Endothelial cell of umbilical vein (primary cell): ENCODE data around the gene USB1. TPM values are rescaled to one million over a fixed set of nuclear protein-coding genes. Genes with fewer than 3 reads are reported as not detected.

ENCODE experiments used
- BruUV-seq: library from RNA; stranded (reverse); fragments of 400-500 nt; replicated peaks from 2 replicates; lab custom pipeline; 2021; lab: Mats Ljungman, UMichigan
- CTCF ChIA-PET: fragments of 300-600, 350-600 bp; sonication (Branson Sonifier 250); formaldehyde crosslinking; loops from one replicate; lab custom pipeline; 2021; ENCODE audit warnings: antibody characterized with exemption, inconsistent platforms; lab: Charles Lee
- POLR2A ChIA-PET: fragments of 300-600, 350-600 bp; sonication (Branson Sonifier 250); formaldehyde crosslinking; loops from one replicate; lab custom pipeline; 2021; ENCODE audit warnings: antibody characterized with exemption, inconsistent platforms; lab: Charles Lee
- DNase-seq: peaks from one replicate; pipeline ENCODE4 v3.0.0-alpha.2; 2011; ENCODE audit warnings: low read depth, low spot score
- FAIRE-seq: peaks from 2 replicates; lab custom pipeline; 2011; peaks lifted over from hg19 to GRCh38; lab: Jason Lieb, UNC
- H2AFZ ChIP-seq: 2 replicates; pipeline ENCODE4 v1.6.0; 2012; ENCODE audit warnings: low read depth, low read length, control low read depth, inconsistent platforms
- H3K27ac ChIP-seq: 2 replicates; pipeline ENCODE4 v1.5.1; 2011; ENCODE audit warnings: low read depth, mild to moderate bottlenecking, control low read depth, low read length, moderate library complexity; ENCODE audit not compliant: insufficient read depth
- H3K27me3 ChIP-seq, 2 experiments: 2 replicates each; pipeline versions ENCODE4 v1.6.0 to v1.6.1; 2011; ENCODE audit warnings: low read length in 2 of 2, mixed read lengths in 1 of 2; ENCODE audit not compliant: control insufficient read depth in 2 of 2, insufficient read depth in 2 of 2
- H3K36me3 ChIP-seq, 2 experiments: 2 replicates in 1 of 2; 3 replicates in 1 of 2; pipeline ENCODE4 v1.5.1; 2011; ENCODE audit warnings: low read length in 2 of 2, mild to moderate bottlenecking in 1 of 2, moderate library complexity in 1 of 2; ENCODE audit not compliant: control insufficient read depth in 2 of 2, insufficient read depth in 2 of 2; ENCODE audit errors: extremely low read depth in 1 of 2
- H3K4me1 ChIP-seq: 3 replicates; pipeline ENCODE4 v1.5.1; 2011; ENCODE audit warnings: mild to moderate bottlenecking, low read length; ENCODE audit not compliant: control insufficient read depth, insufficient read depth; ENCODE audit errors: extremely low read depth
- H3K4me2 ChIP-seq: 2 replicates; pipeline ENCODE4 v1.6.1; 2011; ENCODE audit warnings: low read length, control low read depth, mixed read lengths; ENCODE audit not compliant: insufficient read depth
- H3K4me3 ChIP-seq, 3 experiments: fragments of 200-600 bp in 1 of 3; sonication (generic), shearing (Covaris generic) in 1 of 3; replicated peaks in 1 of 3; 2 replicates each; pipeline ENCODE4 v1.5.1; 2011 to 2016; ENCODE audit warnings: control low read depth in 3 of 3, low read length in 3 of 3, mild to moderate bottlenecking in 2 of 3, inconsistent platforms in 1 of 3, low read depth in 1 of 3, moderate library complexity in 1 of 3; ENCODE audit not compliant: insufficient read depth in 1 of 3
- H3K79me2 ChIP-seq: 2 replicates; pipeline ENCODE4 v1.6.0; 2012; ENCODE audit warnings: low read length, inconsistent platforms; ENCODE audit not compliant: control insufficient read depth, insufficient read depth
- H3K9ac ChIP-seq: replicated peaks from 2 replicates; pipeline ENCODE3; 2011; ENCODE audit warnings: low read length, control low read depth; ENCODE audit not compliant: insufficient read depth; ENCODE audit errors: extremely low read depth
- H3K9me1 ChIP-seq: replicated peaks from 3 replicates; pipeline ENCODE4 v1.6.0; 2011; ENCODE audit warnings: mild to moderate bottlenecking, low read length; ENCODE audit not compliant: control insufficient read depth, insufficient read depth; ENCODE audit errors: extremely low read depth
- H3K9me3 ChIP-seq: replicated peaks from 2 replicates; pipeline ENCODE4 v1.5.1; 2012; ENCODE audit warnings: low read length, inconsistent platforms; ENCODE audit not compliant: control insufficient read depth, insufficient read depth
- H4K20me1 ChIP-seq: replicated peaks from 2 replicates; pipeline ENCODE3; 2011; ENCODE audit warnings: mild to moderate bottlenecking, low read length; ENCODE audit not compliant: control insufficient read depth, insufficient read depth; ENCODE audit errors: extremely low read depth
- EZH2 ChIP-seq: IDR thresholded peaks from 2 replicates; pipeline ENCODE4 v1.6.1; 2012; ENCODE audit warnings: borderline replicate concordance, low read depth, mild to moderate bottlenecking, moderate library complexity, low read length, inconsistent platforms; ENCODE audit not compliant: severe bottlenecking
- FOS ChIP-seq: IDR thresholded peaks from 2 replicates; pipeline ENCODE4 v1.6.1; 2011; ENCODE audit warnings: mild to moderate bottlenecking, low read length, moderate library complexity, borderline replicate concordance; ENCODE audit not compliant: insufficient read depth
- GATA2 ChIP-seq: IDR thresholded peaks from 2 replicates; pipeline ENCODE4 v1.7.0; 2011; ENCODE audit warnings: low read depth, mild to moderate bottlenecking, moderate library complexity, mixed read lengths, low read length; ENCODE audit not compliant: insufficient read length, insufficient read depth
- JUN ChIP-seq: IDR thresholded peaks from 2 replicates; pipeline ENCODE4 v1.6.1; 2011; ENCODE audit warnings: borderline replicate concordance, low read depth; ENCODE audit not compliant: insufficient read length, insufficient read depth
- MYC ChIP-seq: IDR thresholded peaks from one replicate; pipeline ENCODE4 v1.6.1; 2011; ENCODE audit warnings: mild to moderate bottlenecking, low read depth, low read length
- POLR2A ChIP-seq: IDR thresholded peaks from 2 replicates; pipeline ENCODE4 v1.6.1; 2012; ENCODE audit warnings: low read depth, mild to moderate bottlenecking, control low read depth, low read length
- POLR2AphosphoS5 ChIP-seq: IDR thresholded peaks from 2 replicates; pipeline ENCODE4 v1.6.1; 2012; ENCODE audit warnings: low read depth, mild to moderate bottlenecking, control low read depth, low read length, moderate library complexity; ENCODE audit not compliant: insufficient read depth
- dilution Hi-C: fragments of 300-500 bp; cut with MboI; formaldehyde crosslinking; loops from one replicate; pipeline ENCODE4 v1.15.0; 2019; ENCODE audit warnings: low sequenced_read_pairs; ENCODE audit not compliant: extremely low pct_ligation_motif_present
- intact Hi-C: fragments of 100-400 bp; cut with micrococcal nuclease; formaldehyde crosslinking; loops from one replicate; pipeline ENCODE4 v1.10.0; 2022
- polyA plus RNA-seq, 4 experiments: library from polyadenylated mRNA; depleted of rRNA in 3 of 4; stranded (reverse) in 3 of 4; unstranded in 1 of 4; fragments of >200 nt; gene quantifications; 2 replicates each; pipeline versions ENCODE4 v1.2.1 to v1.2.3, GENCODE V29; 2011 to 2012; ENCODE audit warnings: missing spikeins in 1 of 4
- total RNA-seq: library from RNA; stranded (reverse); gene quantifications from 2 replicates; pipeline ENCODE4 v1.2.3, GENCODE V29; 2021
- TF ChIP-seq, protein P1 (sequence below): IDR thresholded peaks from 2 replicates; pipeline ENCODE4 v1.6.1; 2011; ENCODE audit not compliant: insufficient read depth, insufficient read length
- TF ChIP-seq, protein P2 (sequence below), 2 donors: IDR thresholded peaks; 1 replicate in 1 of 2; 2 replicates in 1 of 2; pipeline ENCODE4 v1.5.1; 2011; ENCODE audit warnings: low read length in 2 of 2, mild to moderate bottlenecking in 2 of 2, moderate library complexity in 2 of 2, control low read depth in 1 of 2, inconsistent platforms in 1 of 2, low read depth in 1 of 2; ENCODE audit not compliant: insufficient read depth in 1 of 2; ENCODE audit errors: extremely low read depth in 1 of 2

Gene USB1
- total and polyA plus RNA-seq, 2 donors (not counting 3 experiments of a cell fraction or from before 2014, with no cell fraction given): 64.6 to 83.8 TPM

DNA sequence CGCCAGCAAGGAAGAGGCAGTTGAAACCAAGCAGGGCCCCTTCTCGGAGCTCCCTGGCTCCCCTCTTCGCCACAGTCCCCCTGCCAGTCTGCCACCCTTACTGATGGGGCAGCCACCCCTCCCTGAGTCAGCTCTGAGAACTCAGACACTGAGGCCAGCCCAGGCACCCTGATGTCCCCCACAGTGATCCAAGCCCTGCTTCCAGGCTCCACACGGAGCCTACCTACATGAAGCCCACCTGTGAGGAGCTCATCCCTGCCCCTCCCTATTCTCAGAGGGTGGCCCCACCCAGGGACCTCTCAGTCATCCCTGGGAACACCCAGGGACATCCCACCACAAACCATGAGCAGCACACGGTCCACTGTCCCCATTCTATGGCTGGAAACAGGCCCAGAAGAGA, 39.2 kb upstream of the USB1 start:
- Histone ChIP-seq H3K9me3 (no peaks in the 10 kb centered on the region), H3K27me3 (no peaks in the 10 kb centered on the region), H3K27ac (no peak overlapping the region), H3K4me2 (no peak overlapping the region), H3K79me2 (no peaks in the 10 kb centered on the region), H3K9ac (no peak overlapping the region), H3K36me3 (no peaks in the 10 kb centered on the region), H4K20me1 (no peaks in the 10 kb centered on the region), H2AFZ (no peak overlapping the region), H3K4me3 (no peak overlapping the region), H3K9me1 (no peaks in the 10 kb centered on the region), H3K4me1 (no peaks in the 10 kb centered on the region)
- ChIA-PET CTCF (interaction anchor here (1.0 to 1.7 kb wide), 2 partner anchors 10 to 124 kb away, joined by 4 read pairs; partner anchors contain the start of gene CNGB1), POLR2A (no interaction called here)
- BruUV-seq: no TSS peak
- no peak for TF ChIP-seq FOS
- TF ChIP-seq, protein P1, sequence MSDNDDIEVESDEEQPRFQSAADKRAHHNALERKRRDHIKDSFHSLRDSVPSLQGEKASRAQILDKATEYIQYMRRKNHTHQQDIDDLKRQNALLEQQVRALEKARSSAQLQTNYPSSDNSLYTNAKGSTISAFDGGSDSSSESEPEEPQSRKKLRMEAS: no peak
- TF ChIP-seq EZH2: no peak
- no peak for TF ChIP-seq POLR2A
- no peak for TF ChIP-seq POLR2AphosphoS5
- FAIRE-seq (no peak), DNase-seq (no peak)
- intact Hi-C loops: no loop called here
- dilution Hi-C loops: no loop called here

DNA sequence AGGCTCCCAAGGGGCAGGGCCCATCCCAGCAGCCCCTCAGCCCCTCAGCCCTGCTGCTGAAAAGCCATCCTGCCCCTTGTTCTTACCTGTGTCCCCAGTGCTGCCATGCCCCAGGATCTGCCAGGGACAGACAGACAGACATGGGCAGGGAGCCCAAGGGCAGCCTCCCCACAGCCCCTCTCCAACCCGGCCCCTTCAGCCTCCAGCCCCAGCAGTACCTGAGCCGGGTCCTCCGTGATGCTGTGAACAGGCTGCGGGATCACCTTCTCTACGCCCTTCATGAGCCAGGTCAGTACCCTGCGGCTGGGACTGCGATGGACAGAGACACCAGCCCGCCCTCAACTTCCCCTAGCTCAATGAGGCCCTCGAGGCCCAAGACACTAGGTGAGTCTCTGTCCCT, 38.5 kb upstream of the USB1 start:
- FAIRE-seq (no peak), DNase-seq (no peak)
- no TSS peak for BruUV-seq
- dilution Hi-C loops (no loop called here), intact Hi-C loops (no loop called here)
- Histone ChIP-seq H3K9me1 (no peaks in the 10 kb centered on the region), H3K27ac (no peak overlapping the region), H3K27me3 (no peaks in the 10 kb centered on the region), H3K36me3 (no peaks in the 10 kb centered on the region), H3K4me3 (no peak overlapping the region), H4K20me1 (no peaks in the 10 kb centered on the region), H3K9ac (no peak overlapping the region), H3K9me3 (no peaks in the 10 kb centered on the region), H3K79me2 (no peaks in the 10 kb centered on the region), H3K4me2 (no peak overlapping the region), H2AFZ (no peak overlapping the region), H3K4me1 (no peaks in the 10 kb centered on the region)
- ChIA-PET POLR2A (no interaction called here), CTCF (interaction anchor here (1.7 kb wide), 1 partner anchor 124 kb away, joined by 4 read pairs; no protein-coding TSS in a partner anchor)
- TF ChIP-seq GATA2 (no peak), EZH2 (no peak), MYC (no peak), POLR2AphosphoS5 (no peak), FOS (no peak), POLR2A (no peak), JUN (no peak)
- TF ChIP-seq, protein P1: no peak
- TF ChIP-seq, protein P2, sequence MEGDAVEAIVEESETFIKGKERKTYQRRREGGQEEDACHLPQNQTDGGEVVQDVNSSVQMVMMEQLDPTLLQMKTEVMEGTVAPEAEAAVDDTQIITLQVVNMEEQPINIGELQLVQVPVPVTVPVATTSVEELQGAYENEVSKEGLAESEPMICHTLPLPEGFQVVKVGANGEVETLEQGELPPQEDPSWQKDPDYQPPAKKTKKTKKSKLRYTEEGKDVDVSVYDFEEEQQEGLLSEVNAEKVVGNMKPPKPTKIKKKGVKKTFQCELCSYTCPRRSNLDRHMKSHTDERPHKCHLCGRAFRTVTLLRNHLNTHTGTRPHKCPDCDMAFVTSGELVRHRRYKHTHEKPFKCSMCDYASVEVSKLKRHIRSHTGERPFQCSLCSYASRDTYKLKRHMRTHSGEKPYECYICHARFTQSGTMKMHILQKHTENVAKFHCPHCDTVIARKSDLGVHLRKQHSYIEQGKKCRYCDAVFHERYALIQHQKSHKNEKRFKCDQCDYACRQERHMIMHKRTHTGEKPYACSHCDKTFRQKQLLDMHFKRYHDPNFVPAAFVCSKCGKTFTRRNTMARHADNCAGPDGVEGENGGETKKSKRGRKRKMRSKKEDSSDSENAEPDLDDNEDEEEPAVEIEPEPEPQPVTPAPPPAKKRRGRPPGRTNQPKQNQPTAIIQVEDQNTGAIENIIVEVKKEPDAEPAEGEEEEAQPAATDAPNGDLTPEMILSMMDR (IDR thresholded peaks at IDR 0.05; ENCODE audit: extremely low read depth in 1 of 2, insufficient read depth in 1 of 2, low read depth in 1 of 2, low read length in 2 of 2): no peak
